ENCODE measurements around the gene HSD17B2. TPM values are rescaled to one million over a fixed set of nuclear protein-coding genes. Genes with fewer than 3 reads are reported as not detected.

Gene HSD17B2
- total and polyA plus RNA-seq, 2 donors from 2014 or later = 0.79 to 1.8 TPM

- TF ChIP-seq CTCF (IDR thresholded peaks at IDR 0.05; ENCODE audit: borderline replicate concordance, extremely low read depth, insufficient read depth) = no peak
- Histone ChIP-seq H3K9ac (ENCODE audit: low read length in 3 of 3) (no peak overlapping the region), H3K27ac (ENCODE audit: low read depth in 2 of 2, low read length in 2 of 2) (no peak overlapping the region), H3K4me1 (ENCODE audit: control insufficient read depth in 2 of 3, insufficient read depth in 2 of 3, low read depth in 1 of 3, low read length in 3 of 3) (peaks cover 0 to 7% (median 6%) of the 10 kb centered on the region in 3 donors), H3K9me3 (ENCODE audit: control insufficient read depth in 2 of 3, insufficient read depth in 1 of 3, low read length in 3 of 3) (no peaks in the 10 kb centered on the region), H3K4me3 (ENCODE audit: low read length in 3 of 3) (no peak overlapping the region), H3K36me3 (ENCODE audit: control insufficient read depth in 2 of 3, insufficient read depth in 3 of 3, low read length in 3 of 3) (no peaks in the 10 kb centered on the region), H3K27me3 (ENCODE audit: control insufficient read depth, insufficient read depth, low read length) (no peaks in the 10 kb centered on the region)
- FAIRE-seq (no peak), DNase-seq (no peak)
- intact Hi-C loops (cut with DNase I) = no loop called here
Observed at GRCh38 chr16:82037251-82037650, 2.2 kb downstream of the HSD17B2 start.

- no peak for FAIRE-seq
- Histone ChIP-seq H3K9ac (ENCODE audit: low read length in 3 of 3) (no peak overlapping the region), H3K36me3 (ENCODE audit: control insufficient read depth in 2 of 3, insufficient read depth in 3 of 3, low read length in 3 of 3) (no peaks in the 10 kb centered on the region), H3K4me3 (ENCODE audit: low read length in 3 of 3) (no peak overlapping the region), H3K27me3 (ENCODE audit: control insufficient read depth, insufficient read depth, low read length) (no peaks in the 10 kb centered on the region), H3K4me1 (ENCODE audit: control insufficient read depth in 2 of 3, insufficient read depth in 2 of 3, low read depth in 1 of 3, low read length in 3 of 3) (peaks cover 0 to 7% (median 6%) of the 10 kb centered on the region in 3 donors), H3K27ac (ENCODE audit: low read depth in 2 of 2, low read length in 2 of 2) (no peak overlapping the region), H3K9me3 (ENCODE audit: control insufficient read depth in 2 of 3, insufficient read depth in 1 of 3, low read length in 3 of 3) (no peaks in the 10 kb centered on the region)
- no peak for DNase-seq
- intact Hi-C loops (cut with DNase I) = no loop called here
- TF ChIP-seq CTCF (IDR thresholded peaks at IDR 0.05; ENCODE audit: borderline replicate concordance, extremely low read depth, insufficient read depth) = no peak
Observed at GRCh38 chr16:82037666-82038065, 2.6 kb downstream of the HSD17B2 start.

- intact Hi-C loops (cut with DNase I) = no loop called here
- Histone ChIP-seq H3K9me3 (ENCODE audit: control insufficient read depth in 2 of 3, insufficient read depth in 1 of 3, low read length in 3 of 3) (no peaks in the 10 kb centered on the region), H3K9ac (ENCODE audit: low read length in 3 of 3) (no peak overlapping the region), H3K4me3 (ENCODE audit: low read length in 3 of 3) (no peak overlapping the region), H3K27ac (ENCODE audit: low read depth in 2 of 2, low read length in 2 of 2) (no peak overlapping the region), H3K4me1 (ENCODE audit: control insufficient read depth in 2 of 3, insufficient read depth in 2 of 3, low read depth in 1 of 3, low read length in 3 of 3) (peaks cover 0 to 6% (median 6%) of the 10 kb centered on the region in 3 donors), H3K36me3 (ENCODE audit: control insufficient read depth in 2 of 3, insufficient read depth in 3 of 3, low read length in 3 of 3) (no peaks in the 10 kb centered on the region), H3K27me3 (ENCODE audit: control insufficient read depth, insufficient read depth, low read length) (no peaks in the 10 kb centered on the region)
- DNase-seq (no peak), FAIRE-seq (no peak)
- no peak for TF ChIP-seq CTCF (IDR thresholded peaks at IDR 0.05; ENCODE audit: borderline replicate concordance, extremely low read depth, insufficient read depth)
Observed at GRCh38 chr16:82040296-82040695, 5.2 kb downstream of the HSD17B2 start.

GRCh38 chr16:82041542-82041941, 6.5 kb downstream of the HSD17B2 start:
- Histone ChIP-seq H3K4me1 (ENCODE audit: control insufficient read depth in 2 of 3, insufficient read depth in 2 of 3, low read depth in 1 of 3, low read length in 3 of 3) (peaks cover 0 to 3% (median 2%) of the 10 kb centered on the region in 3 donors), H3K9me3 (ENCODE audit: control insufficient read depth in 2 of 3, insufficient read depth in 1 of 3, low read length in 3 of 3) (no peaks in the 10 kb centered on the region), H3K4me3 (ENCODE audit: low read length in 3 of 3) (no peak overlapping the region), H3K27ac (ENCODE audit: low read depth in 2 of 2, low read length in 2 of 2) (no peak overlapping the region), H3K27me3 (ENCODE audit: control insufficient read depth, insufficient read depth, low read length) (no peaks in the 10 kb centered on the region), H3K36me3 (ENCODE audit: control insufficient read depth in 2 of 3, insufficient read depth in 3 of 3, low read length in 3 of 3) (no peaks in the 10 kb centered on the region), H3K9ac (ENCODE audit: low read length in 3 of 3) (no peak overlapping the region)
- no peak for DNase-seq
- intact Hi-C loops (cut with DNase I) = no loop called here
- no peak for FAIRE-seq
- TF ChIP-seq CTCF (IDR thresholded peaks at IDR 0.05; ENCODE audit: borderline replicate concordance, extremely low read depth, insufficient read depth) = no peak

All from kidney (tissue), 14 donors.